OCI-LY3 (cell line): Measurements from ENCODE around the gene NKAIN4.

Experiments used
- H2AFZ ChIP-seq: fragments of 200-600, 300-600 bp; shearing (Covaris generic); 2 replicates; pipeline ENCODE4 v1.6.0; 2014; ENCODE audit warnings: antibody characterized with exemption, low read depth, low read length
- H3K27ac ChIP-seq: fragments of 200-600, 300-600 bp; sonication (generic); 2 replicates; pipeline ENCODE4 v1.5.1; 2014; ENCODE audit warnings: mild to moderate bottlenecking, low read length, moderate library complexity, mixed read lengths
- H3K27me3 ChIP-seq: fragments of 200-600, 300-600 bp; sonication (generic); 2 replicates; pipeline ENCODE4 v1.6.1; 2014; ENCODE audit warnings: low read depth, low read length, mixed read lengths
- H3K36me3 ChIP-seq: fragments of 200-600, 300-600 bp; sonication (generic); replicated peaks from 2 replicates; pipeline ENCODE3; 2014; ENCODE audit warnings: low read depth, low read length, mixed read lengths
- H3K4me1 ChIP-seq: fragments of 300-600, 200-600 bp; sonication (generic); 2 replicates; pipeline ENCODE4 v1.6.1; 2014; ENCODE audit warnings: low read length, mixed read lengths
- H3K4me2 ChIP-seq: fragments of 200-600, 300-600 bp; sonication (generic); 2 replicates; pipeline ENCODE4 v1.6.1; 2014; ENCODE audit warnings: low read length, mixed read lengths
- H3K4me3 ChIP-seq: fragments of 300-600, 200-600 bp; sonication (generic); 2 replicates; pipeline ENCODE4 v1.5.1; 2014; ENCODE audit warnings: antibody characterized with exemption, mild to moderate bottlenecking, low read length, moderate library complexity
- H3K79me2 ChIP-seq: fragments of 300-600, 200-600 bp; shearing (Covaris generic); 2 replicates; pipeline ENCODE4 v1.6.1; 2014; ENCODE audit warnings: mild to moderate bottlenecking, low read length, mixed read lengths
- H3K9ac ChIP-seq: fragments of 300-600, 200-600 bp; shearing (Covaris generic); 2 replicates; pipeline ENCODE4 v1.6.0; 2014; ENCODE audit warnings: mild to moderate bottlenecking, low read length, moderate library complexity
- H3K9me3 ChIP-seq: fragments of 200-600, 300-600 bp; shearing (Covaris generic); 2 replicates; pipeline ENCODE4 v1.6.1; 2014; ENCODE audit warnings: low read length, mixed read lengths; ENCODE audit not compliant: insufficient read depth
- H4K20me1 ChIP-seq: fragments of 200-600, 300-600 bp; sonication (generic); 2 replicates; pipeline ENCODE4 v1.6.1; 2016; ENCODE audit warnings: low read length, mixed read lengths; ENCODE audit not compliant: insufficient read depth
- EZH2phosphoT487 ChIP-seq: fragments of 200-600 bp; shearing (Covaris generic); IDR thresholded peaks from 2 replicates; pipeline ENCODE4 v1.6.1; 2018; ENCODE audit warnings: antibody characterized with exemption, mixed run types, low read depth
- TF ChIP-seq, protein P1 (sequence below): fragments of 200-600, 300-600 bp; sonication (generic); IDR thresholded peaks from 2 replicates; pipeline ENCODE4 v1.5.1; 2014; ENCODE audit warnings: antibody characterized with exemption, low read length, low read depth

The NKAIN4 gene

DNA sequence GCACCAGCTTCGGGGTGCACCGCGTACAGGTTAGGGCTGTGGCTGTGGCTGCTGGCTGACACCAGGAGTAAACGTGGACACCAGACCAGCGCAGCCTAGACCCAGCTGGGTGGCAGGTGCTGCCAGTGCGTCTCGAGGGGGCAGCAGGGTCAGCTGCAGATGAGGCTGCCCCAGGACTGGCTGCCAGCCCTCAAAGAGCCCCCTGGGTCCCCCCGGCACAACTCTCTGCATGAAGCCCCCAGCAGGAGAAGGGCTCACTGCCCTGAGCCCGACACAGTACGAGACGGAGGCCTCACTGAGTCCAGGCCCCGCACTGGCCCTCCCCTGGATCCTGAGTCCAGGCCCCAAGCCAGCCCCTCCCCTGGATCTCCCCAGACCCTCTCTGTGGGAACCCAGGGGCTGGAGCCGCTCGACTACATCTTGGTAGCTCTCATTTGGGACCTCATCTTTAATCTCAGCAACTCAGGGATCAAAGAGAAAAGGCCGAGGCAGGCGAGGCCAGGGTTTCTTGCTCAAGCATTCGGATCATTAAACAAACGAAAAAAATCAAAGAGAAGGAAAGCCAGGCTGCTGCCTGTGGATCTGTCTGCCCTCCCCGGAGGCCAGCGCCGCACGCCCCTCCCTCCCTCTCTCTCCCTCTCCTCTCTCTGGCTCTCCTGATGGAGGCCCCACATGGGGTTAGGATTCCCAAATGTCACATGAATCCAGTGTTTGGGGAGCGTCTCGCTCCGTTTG, 7.0 kb upstream of the NKAIN4 start:
- Histone ChIP-seq H3K27me3 (no peaks in the 10 kb centered on the region), H3K4me3 (no peak overlapping the region), H3K27ac (no peak overlapping the region), H3K4me2 (no peak overlapping the region), H2AFZ (no peak overlapping the region), H3K9ac (no peak overlapping the region), H3K79me2 (no peaks in the 10 kb centered on the region), H3K4me1 (no peaks in the 10 kb centered on the region), H3K9me3 (no peaks in the 10 kb centered on the region), H4K20me1 (no peaks in the 10 kb centered on the region), H3K36me3 (no peaks in the 10 kb centered on the region)
- no peak for TF ChIP-seq EZH2phosphoT487
- TF ChIP-seq, protein P1, sequence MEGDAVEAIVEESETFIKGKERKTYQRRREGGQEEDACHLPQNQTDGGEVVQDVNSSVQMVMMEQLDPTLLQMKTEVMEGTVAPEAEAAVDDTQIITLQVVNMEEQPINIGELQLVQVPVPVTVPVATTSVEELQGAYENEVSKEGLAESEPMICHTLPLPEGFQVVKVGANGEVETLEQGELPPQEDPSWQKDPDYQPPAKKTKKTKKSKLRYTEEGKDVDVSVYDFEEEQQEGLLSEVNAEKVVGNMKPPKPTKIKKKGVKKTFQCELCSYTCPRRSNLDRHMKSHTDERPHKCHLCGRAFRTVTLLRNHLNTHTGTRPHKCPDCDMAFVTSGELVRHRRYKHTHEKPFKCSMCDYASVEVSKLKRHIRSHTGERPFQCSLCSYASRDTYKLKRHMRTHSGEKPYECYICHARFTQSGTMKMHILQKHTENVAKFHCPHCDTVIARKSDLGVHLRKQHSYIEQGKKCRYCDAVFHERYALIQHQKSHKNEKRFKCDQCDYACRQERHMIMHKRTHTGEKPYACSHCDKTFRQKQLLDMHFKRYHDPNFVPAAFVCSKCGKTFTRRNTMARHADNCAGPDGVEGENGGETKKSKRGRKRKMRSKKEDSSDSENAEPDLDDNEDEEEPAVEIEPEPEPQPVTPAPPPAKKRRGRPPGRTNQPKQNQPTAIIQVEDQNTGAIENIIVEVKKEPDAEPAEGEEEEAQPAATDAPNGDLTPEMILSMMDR, result no peak

DNA sequence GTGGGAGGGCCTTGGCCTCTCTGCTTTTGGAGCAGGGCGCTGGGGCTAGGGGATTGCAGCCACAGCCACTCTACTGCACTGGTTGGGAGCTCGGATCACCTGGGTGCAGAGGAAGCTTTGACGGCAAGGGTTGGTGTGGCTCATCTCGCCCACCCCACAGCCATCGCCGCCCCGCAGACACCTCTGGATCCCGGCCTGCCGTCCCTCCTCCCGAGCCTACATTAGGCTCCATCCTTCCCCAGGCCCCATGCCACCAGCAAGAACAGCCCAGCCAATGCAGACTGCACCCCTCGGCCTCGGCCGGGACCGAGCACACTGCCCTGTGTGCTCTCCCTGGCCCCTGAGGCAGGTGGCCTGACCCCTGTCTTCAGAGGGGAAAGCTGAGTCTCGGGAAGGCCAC, 6.3 kb upstream of the NKAIN4 start:
- no peaks in the 10 kb centered on the region for H3K27me3 ChIP-seq
- H3K9ac ChIP-seq, result no peak overlapping the region
- H3K79me2 ChIP-seq, result no peaks in the 10 kb centered on the region
- no peak overlapping the region for H2AFZ ChIP-seq
- H4K20me1 ChIP-seq, result no peaks in the 10 kb centered on the region
- no peak overlapping the region for H3K27ac ChIP-seq
- no peak overlapping the region for H3K4me3 ChIP-seq
- TF ChIP-seq EZH2phosphoT487, result no peak
- TF ChIP-seq, protein P1, result no peak
- no peaks in the 10 kb centered on the region for H3K36me3 ChIP-seq
- H3K9me3 ChIP-seq, result no peaks in the 10 kb centered on the region
- H3K4me2 ChIP-seq, result no peak overlapping the region
- no peaks in the 10 kb centered on the region for H3K4me1 ChIP-seq

DNA sequence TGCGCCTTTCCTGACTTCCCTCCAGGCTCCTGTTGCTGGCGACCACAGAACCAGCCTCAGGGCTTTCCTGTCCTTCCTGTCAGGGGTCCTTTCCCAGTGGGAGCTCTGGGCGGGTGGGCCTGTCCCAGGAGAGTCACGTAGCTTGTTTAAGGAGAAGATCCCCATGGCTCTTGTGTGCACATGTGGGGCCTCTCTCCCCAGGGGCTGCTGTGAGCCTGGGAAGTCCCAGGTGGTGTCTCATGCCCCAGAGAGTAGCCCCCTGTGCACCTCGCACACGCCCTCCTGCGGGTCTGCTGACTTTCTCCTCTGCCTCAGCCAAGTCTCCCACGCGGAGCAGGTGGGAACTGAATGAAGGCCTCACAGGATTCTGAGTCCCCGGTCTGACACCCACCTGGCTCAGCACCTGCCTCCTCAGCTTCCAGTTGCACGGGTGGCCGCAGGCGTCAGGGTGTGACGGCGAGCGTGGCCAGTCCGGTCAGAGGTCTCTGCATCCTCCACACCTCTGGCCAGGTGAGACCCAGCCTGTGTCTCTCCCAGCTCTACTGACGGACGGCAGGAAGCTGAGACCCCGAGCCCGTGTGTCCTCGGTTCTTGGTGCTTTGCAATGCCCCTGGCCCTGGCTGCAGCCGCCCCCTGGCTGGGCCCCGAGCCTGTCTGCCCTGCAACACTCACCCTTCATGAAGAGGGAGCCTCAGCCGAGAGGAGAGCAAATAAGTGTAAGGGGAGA, 5.6 kb upstream of the NKAIN4 start:
- H3K27me3 ChIP-seq, result no peaks in the 10 kb centered on the region
- no peaks in the 10 kb centered on the region for H3K9me3 ChIP-seq
- no peaks in the 10 kb centered on the region for H4K20me1 ChIP-seq
- no peaks in the 10 kb centered on the region for H3K36me3 ChIP-seq
- no peak overlapping the region for H3K4me3 ChIP-seq
- H2AFZ ChIP-seq, result no peak overlapping the region
- no peak for TF ChIP-seq EZH2phosphoT487
- TF ChIP-seq, protein P1, result no peak
- no peak overlapping the region for H3K9ac ChIP-seq
- no peak overlapping the region for H3K4me2 ChIP-seq
- H3K4me1 ChIP-seq, result no peaks in the 10 kb centered on the region
- no peak overlapping the region for H3K27ac ChIP-seq
- no peaks in the 10 kb centered on the region for H3K79me2 ChIP-seq

DNA sequence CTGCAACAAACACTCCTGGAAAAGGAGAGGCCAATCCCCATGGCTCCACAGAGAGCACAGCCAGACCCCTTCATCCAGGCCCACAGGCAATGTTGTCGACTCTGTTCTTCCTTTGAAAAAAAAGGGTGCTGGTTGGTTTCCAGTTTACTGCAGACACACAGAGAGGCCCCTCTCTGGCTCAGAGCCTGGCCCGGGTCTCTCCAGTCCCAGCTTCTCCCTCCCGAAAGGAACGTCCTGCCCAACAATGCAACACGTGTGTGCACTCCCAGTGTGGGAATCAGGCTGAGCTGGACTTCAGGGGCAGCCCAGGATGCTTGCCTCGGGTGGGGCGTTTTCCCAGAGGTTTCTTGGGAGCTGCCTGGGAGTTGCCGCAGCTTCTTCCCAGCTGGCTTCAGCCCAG, 4.5 kb upstream of the NKAIN4 start:
- H3K4me2 ChIP-seq, result no peak overlapping the region
- H3K27me3 ChIP-seq, result no peaks in the 10 kb centered on the region
- no peak for TF ChIP-seq EZH2phosphoT487
- TF ChIP-seq, protein P1, result no peak
- no peaks in the 10 kb centered on the region for H3K79me2 ChIP-seq
- no peak overlapping the region for H3K9ac ChIP-seq
- H3K27ac ChIP-seq, result no peak overlapping the region
- no peaks in the 10 kb centered on the region for H4K20me1 ChIP-seq
- no peak overlapping the region for H2AFZ ChIP-seq
- no peaks in the 10 kb centered on the region for H3K36me3 ChIP-seq
- no peak overlapping the region for H3K4me3 ChIP-seq
- H3K4me1 ChIP-seq, result no peaks in the 10 kb centered on the region
- H3K9me3 ChIP-seq, result no peaks in the 10 kb centered on the region
